NCI-H128 (cell line): ENCODE measurements around the gene CD300E.
"Not testable (repeated sequence)": the region's sequence is repeated elsewhere in the genome, so short reads cannot be mapped to it uniquely, and the experiment has no call there.

Experiments used
- DNase-seq: peaks from one replicate; lab custom pipeline; 2025; ENCODE audit not compliant: unreplicated experiment; lab: John Stamatoyannopoulos, UW

Gene CD300E

DNA sequence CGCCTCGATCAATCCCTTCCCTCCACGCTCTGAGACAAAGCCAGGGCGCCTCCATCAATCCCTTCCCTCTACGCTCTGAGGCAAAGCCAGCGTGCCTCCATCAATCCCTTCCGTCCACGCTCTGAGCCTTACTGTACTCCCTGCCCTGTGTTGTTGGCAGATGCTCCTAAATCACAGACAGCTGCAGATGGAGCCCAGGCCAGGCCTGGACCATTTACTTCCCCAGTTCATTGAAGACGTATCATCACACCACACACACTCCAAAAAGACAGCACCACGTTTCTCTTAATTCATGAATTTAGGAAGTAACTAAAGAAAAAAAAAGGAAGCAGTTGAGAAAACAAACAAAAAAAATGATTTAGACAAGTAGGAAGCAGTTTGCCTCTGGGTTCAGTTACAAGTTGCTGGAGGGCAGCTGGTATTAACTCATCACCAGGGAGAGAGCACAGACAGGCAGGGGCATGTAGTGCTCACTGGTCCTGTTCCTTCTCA is 24.0 kb downstream of the CD300E start:
- no peak for DNase-seq

DNA sequence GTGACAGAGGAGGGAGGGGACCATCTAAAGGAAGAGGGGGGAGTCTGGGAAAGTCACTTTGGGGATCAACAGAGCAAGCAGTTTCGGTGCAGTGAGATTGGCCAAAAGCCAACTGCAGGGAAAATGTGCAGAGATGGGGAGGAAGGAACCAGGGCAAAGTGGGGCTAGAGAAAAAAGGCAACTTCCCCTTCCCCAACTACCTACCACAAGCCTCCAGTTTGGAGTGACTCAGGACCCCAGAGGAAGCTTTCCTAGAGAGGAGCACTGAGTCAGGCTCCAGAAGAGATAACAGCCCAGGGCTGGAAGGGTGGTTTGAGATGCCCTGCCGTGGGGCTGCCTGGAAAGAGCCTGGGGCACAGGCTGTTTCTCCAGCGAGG is 24.5 kb downstream of the CD300E start:
- DNase-seq: no peak

DNA sequence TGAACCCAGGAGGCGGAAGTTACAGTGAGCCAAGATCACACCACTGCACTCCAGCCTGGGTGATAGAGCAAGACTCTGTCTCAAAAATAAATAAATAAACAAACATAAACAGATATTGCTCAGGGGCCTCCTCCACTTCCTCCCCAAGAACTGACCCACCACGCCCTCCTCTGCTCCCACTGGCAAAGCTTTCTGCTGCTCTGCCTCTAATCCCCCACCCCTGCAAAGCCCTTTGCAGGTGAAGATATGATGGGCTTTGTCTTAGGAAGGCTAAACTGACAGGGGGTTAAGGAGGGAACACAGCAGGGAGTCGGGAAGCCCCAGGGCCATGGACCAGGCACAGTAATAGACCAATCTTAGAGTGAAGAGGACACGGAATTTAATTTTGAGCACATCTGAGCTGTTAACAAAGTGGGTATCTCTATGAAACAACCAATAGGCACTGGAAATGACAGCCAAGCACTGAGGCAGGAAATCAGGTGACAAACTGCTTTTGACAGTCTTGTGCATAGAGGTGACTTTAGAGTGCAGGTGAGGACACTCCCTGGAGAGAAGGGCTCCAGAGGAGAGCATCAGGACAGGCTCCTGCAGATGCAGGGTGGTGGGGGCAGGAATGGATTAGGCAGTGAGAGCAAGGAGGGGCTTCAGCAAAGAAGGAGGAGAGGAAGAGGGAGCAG is 25.1 kb downstream of the CD300E start:
- DNase-seq: no peak

DNA sequence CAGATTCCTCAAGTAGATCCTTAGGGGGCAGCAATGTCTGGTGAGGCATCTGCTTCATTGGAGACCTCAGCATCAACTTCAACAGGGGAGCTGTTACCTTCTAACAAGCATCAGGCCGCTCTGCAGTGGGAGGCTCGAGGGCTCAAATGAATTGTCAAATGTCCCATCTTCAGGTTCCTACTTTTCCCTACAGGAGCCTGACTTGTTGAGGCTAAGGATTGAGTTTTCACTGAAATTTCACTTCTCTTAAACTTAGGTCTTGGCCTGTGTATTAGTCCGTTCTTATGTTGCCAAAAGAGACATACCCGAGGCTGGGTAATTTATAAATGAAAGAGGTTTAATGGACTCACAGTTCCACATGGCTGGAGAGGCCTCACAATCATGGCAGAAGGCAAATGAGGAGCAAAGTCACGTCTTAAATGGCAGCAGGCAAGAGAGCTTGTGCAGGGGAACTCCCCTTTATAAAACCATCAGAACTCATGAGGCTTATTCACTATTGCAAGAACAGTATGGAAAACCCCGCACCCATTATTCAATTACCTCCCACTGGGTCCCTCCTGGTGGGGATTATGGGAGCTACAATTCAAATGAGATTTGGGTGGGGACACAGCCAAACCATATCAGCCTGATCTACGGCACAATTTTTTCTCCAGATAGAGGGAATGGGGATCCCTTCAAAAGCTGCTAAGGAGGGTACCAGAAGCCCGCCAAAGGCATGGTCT is 26.3 kb downstream of the CD300E start:
- DNase-seq: no peak

DNA sequence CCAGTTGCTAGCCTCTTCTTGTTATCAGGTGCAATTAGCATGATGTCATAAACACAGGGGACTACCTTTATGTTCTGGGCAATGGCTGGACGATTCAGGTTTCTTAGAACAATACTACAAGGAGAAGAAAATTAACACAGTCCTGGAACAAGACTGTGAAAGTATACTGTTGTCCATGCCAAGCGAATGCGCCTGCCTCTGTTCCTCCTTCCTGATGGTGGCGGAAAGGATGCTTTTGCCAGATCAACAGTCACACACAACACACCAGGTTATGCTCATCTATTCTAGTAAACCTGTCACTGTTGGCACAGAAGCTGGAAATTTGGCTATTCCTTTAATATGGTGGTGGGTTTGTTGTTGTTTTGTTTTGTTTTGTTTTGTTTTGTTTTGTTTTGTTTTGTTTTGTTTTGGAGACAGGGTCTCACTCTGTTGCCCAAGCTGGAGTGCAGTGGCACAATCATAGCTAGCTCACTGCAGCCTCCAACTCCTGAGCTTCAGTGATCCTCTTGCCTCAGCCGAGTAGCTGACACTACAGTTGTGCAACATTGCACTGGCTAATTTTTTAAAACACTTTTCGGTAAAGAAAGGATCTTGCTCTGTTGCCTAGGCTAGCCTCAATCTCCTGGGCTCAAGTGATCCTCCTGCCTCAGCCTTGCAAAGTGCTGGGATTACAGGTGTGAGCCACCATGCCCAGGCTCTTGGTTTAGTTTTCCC is 28.3 kb downstream of the CD300E start:
- no peak for DNase-seq

DNA sequence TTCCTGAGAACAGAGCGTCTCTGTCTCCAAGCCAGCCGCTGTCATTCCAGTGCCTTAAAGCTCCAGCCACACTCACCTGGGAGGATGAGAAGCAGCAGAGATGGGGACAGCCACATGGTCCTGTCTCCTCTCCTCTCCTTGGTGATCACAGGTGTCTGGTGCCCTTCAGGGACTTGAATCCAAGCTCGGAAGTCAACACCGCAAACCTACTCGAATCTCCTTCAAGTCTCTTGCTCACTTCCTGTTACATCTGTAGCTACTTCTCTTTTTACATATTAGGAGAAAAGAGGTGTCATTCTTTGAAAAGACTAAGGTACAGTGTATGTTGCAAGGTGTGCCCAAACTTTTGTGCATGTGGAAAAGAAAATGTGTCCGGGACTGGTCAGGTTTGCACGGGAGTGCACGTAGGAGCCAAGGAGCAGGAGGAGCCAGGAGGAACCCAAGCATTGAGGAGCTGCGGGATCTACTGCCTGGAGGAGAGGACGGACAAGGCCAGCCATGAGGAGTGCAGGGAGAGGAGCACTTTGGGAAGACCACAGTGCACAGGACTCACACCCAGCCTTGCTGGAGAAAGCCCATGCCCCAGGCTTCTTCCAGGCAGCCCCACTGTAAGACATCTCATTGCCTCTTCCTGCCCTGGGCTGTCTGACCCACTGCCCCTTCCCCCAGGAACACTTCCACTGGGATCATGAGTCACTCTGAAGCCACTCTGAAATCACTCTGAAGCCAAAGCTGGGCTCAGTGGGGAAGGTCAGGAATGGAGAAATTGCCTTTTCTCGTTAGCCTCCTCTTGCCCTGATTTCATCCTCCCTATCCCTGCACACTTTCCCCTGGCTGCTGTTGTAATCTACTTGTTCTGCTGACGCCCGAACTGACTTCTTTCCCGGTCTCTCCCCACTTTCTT is 31.2 kb downstream of the CD300E start, which contains the start of gene CD300LD:
Gene CD300LD (minus strand): TSS at position 197 of the 904 bp plus-strand sequence. CDS start 81 bp downstream, at position 116.
- no peak for DNase-seq

DNA sequence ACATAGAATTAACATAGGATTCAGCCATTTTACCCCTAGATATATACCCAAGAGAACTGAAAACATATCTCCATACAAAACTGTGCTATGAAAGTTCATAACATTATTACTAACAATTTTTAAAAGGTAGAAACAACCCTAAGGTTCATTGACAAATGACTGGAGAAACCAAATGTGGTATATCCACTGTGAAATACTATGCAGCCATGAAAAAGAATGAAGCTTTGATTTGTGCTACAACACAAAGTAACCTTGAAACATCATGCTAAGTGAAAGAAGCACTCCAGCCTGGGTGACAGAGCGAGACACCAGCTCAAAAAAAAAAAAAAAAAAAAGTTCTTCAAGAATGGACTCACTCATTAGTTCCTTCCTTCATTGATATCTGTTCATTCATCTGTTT is 32.0 kb downstream of the CD300E start:
- no peak for DNase-seq

DNA sequence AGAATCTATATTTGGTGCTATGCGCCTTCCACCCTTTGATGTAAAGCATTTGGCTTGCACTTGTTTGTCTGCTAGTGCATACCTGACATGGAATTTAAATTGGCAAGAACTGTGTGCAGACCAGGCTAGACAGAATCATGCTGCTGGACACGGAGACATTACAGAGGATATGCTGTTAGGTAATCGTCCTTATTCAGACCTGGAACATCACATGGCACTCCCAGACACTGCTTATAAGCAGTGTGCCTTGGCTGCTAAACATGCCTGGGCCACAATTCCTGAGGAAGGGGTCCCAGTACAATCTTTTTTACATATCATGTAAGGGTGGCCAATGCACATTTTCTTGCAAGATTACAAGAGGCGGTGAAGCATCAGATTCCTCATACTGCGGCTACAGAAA is 37.8 kb downstream of the CD300E start:
- DNase-seq: no peak

DNA sequence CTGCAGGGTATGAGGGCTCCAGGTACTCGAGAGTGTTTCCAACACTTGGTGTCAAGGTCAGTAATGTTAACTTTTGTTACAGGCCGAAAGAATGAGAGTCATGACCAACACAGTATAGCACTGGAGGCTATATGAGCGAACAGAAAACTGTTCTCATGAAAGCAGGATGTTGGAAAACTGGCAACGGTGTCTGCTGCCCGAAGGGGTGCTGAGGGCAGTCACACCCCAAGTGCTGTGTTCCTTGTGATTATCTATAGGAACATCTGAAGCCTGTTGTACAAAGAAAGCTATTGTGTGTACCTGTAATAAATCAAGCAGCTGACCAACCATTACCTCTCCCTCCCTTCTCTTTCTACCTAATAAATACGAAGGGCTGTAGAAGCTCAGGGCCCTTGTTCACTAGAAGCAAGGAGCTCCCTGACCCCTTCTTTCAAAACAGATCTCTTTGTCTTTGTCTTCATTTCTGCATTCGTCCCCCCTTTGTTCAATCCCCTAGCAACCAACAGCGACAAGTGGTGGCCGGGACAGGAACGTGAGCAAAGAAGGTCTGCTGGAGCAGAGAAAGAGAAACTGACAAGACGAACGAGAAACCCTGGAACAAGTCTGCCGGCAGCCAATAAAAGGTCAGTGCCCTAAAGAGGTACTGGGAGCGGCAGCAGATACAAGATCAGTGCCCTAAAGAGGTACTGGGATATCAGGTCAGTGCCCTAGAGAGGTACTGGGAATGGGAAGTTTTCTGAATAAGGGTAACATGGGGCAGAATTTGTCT is 39.1 kb downstream of the CD300E start:
- no peak for DNase-seq

DNA sequence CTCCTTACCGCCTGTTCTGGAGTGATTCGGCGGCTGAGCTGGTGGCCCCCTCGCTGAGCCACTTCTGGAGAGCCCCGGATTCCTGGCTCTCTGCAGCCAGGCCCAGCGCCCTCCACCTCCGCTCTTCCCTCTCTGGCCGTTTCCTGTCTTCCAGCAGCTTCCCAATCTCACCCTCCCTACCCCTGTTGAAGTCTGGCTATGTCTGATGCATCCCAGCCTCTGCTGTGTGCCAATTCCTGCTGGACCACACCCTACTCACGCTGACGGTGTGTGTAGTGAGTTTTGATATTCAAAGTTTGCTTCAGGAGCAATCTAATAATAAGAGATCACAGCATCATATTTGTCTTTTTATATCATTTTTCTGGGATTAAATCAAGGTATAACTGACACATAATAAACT is 40.9 kb downstream of the CD300E start:
- no peak for DNase-seq

DNA sequence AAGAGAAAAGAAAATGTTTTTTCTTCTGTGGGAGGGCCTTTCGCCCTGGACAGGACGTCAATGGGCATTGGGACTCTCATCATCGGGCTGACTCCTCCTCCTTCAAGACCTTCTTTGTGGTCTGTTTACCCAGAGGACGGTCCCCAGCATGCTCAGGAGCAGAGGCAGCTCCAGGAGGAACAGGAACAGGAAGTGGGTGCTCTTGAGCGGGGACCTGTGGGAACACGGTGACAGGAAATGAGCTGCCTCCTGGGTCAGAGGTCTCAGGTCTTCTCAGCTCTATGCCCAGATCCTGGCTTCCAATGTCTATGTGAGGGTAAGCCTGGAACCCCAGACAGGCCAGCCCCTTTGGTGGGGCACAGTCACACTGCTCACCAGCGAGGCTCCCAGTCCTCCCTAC is 43.6 kb downstream of the CD300E start:
- DNase-seq: no peak

DNA sequence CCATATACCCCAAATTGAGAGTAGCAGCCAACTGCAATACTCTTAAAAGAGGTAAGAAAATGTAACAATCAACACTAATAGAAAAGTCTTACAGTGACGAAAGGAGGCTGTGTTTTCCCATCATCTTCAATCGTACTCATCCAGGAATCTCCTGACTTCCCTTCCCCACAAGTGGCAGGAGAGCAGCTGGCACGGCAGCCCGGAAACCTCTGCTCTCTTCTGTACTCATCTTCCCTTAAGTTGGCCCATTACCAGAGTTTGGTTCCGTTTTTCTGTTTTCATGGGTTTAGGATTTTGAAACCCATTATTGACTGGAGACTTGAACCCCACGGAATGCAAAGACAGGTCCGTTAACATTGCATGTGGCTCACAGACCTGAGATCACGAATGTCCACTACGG is 44.6 kb downstream of the CD300E start:
- no peak for DNase-seq

DNA sequence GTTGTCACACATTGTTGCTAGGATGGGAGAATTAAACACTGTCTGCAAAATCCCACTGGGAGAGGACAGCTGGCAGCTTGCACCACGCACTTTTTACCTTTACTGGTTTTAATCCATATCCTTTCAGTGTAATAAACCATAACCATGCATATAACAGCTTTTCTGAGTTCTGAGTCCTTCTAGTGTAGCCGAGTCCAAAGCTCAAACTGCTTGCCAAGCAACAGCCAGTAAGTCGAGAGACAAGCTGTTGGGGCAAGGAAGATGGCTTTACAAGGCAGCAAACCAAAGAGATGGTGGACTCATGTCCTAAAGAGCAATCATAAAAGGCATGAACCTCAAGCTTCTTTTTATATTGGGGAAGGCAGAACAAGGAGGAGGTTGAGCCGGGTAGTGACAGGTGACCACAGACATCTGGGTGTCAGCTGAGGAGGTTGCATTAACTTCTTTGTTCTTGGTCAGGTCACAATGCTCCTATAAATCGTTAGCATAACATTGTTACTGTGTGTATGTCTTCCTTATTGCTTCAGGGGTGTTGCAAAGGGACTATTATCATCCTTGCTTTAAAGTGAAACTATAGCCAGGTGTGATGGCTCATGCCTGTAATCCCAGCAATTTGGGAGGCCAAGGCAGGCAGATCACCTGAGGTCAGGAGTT is 48.9 kb downstream of the CD300E start:
- no peak for DNase-seq

DNA sequence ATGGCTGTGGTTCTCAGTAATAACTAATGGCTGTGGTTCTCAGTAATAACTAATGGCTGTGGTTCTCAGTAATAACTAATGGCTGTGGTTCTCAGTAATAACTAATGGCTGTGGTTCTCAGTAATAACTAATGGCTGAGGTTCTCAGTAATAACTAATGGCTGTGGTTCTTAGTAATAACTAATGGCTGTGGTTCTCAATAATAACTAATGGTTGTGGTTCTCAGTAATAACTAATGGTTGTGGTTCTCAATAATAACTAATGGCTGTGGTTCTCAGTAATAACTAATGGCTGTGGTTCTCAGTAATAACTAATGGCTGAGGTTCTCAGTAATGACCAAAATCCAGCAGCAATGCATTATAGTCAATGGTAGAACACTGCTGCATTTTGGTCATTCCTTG is 49.9 kb downstream of the CD300E start:
- DNase-seq: not testable (repeated sequence)

DNA sequence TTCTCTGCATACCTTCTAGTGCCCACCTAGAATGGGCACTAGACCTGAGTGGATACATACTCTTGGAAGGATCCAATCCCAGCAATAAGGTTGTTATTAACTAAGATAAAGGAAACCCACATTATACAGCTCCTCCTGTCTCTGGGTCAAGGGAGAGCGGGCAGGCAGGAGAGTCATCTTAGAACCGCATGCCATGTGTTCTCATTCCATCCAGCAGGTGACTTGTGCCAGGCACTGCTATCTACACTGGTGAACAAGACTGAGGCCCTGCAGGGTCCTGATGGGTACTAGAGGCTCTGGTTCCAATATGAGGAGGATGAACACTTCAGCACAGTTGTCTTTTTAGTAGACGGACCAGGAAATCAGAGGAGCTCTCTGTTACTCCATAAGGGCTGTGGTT is 50.4 kb downstream of the CD300E start:
- no peak for DNase-seq

DNA sequence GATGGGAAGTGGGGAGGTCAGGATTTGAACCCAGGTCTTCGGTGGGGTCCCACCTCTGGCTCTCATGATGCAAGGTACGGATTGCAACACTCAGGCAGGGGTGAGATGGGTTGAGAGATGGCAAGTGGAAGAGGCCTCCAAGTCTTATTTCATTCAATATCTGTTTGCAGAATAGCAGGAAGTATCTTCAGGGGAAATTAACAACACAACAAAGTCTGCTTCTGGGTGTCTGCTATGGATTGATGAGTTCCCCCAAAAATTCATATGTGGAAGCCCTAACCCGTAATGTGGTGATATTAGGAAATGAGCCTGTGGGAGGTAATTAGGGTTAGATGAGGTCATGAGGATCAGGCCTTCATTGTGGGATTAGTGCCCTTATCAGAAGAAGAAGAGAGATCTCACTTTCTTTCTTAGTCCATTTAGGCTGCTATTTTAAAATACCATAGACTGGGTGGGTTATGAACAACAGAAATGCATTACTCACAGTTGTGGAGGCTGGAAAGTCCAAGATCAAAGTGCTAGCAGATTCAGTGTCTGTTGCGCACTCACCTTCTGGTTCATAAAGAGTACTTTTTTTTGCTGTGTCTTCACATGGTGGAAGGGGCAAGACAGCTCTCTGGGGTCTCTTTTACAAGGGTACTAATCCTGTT is 51.8 kb downstream of the CD300E start:
- no peak for DNase-seq

DNA sequence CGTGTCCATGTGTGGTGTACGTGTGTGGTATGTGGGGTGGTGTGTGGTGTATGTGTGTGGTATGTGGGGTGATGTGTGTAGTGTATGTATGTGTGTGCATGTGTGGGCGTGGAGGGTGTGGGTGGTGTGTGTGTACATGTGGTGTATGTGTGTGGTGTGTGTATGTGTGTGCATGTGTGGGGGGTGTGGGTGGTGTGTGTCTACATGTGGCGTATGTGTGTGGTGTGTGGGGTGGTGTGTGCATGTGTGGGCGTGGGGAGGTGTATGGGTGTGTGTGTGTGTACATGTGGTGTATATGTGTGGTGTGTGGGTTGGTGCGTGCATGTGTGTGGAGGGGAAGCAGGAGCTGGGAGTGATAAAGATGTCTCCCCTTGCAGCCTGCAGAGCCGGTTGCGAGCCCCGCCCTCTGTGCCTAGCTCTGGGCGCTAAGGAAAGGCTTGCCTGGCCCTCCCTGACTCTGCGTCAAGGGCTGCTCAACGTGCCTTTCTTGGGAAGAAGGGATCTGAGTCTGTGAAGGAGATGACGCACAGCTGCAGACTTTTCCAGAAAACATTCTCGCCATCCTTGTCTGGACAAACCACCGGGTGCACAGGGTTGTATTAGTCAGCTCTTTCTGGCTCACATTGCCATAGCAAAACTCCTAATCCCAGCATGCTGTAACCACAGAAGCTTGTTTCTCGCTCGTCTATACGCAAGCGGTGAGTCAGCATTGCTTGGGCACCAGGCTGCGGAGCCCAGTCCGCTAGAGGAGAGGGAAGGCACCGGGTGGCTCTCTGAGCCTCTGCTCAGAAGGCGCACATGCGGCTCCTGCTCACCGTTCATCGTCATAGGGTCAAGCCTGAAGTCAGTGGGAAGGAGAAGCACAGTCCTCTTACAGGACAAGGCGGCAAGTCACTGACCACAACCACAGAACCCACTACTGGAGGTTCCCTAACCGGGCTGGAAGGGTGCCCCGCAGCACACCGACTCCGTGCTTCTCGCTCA is 54.2 kb downstream of the CD300E start:
- no peak for DNase-seq
